K562 (cell line): ENCODE data around the gene TVP23B. TPM values are rescaled to one million over a fixed set of nuclear protein-coding genes. Genes with fewer than 3 reads are reported as not detected.
A peak's percentile ranks its signal among the peaks of the same experiment; 100 is the strongest.
"Not testable (repeated sequence)": the region's sequence is repeated elsewhere in the genome, so short reads cannot be mapped to it uniquely, and the experiment has no call there.

Source experiments
- ATAC-seq: fragments of 200-7000 bp; cut with Tn5 transposase; 3 replicates; pipeline ENCODE4 v1.9.1; 2020; ENCODE audit warnings: moderate library complexity
- Bru-seq: library from RNA; stranded (reverse); fragments of 400-500 nt; gene quantifications from one replicate; lab custom pipeline; 2021; lab: Mats Ljungman, UMichigan
- BruChase-seq, 2 experiments: library from RNA; stranded (reverse); fragments of 400-500 nt; gene quantifications; one replicate each; lab custom pipeline; 2021; lab: Mats Ljungman, UMichigan
- BruUV-seq: library from RNA; stranded (reverse); fragments of 400-500 nt; replicated peaks from 2 replicates; lab custom pipeline; 2021; lab: Mats Ljungman, UMichigan
- CTCF ChIA-PET: fragments of 300-600 bp; formaldehyde crosslinking; extraction: SDS; loops from one replicate; lab custom pipeline; 2021; ENCODE audit warnings: low intra/inter-chr PET ratio; lab: Yijun Ruan, JAX
- POLR2A ChIA-PET: fragments of 300-600, 350-650 bp; sonication (Branson Sonifier 250); formaldehyde crosslinking; extraction: SDS; loops from one replicate; lab custom pipeline; 2021; ENCODE audit warnings: antibody characterized with exemption, inconsistent platforms; lab: Yijun Ruan, JAX
- DNase-seq, 4 experiments: peaks; one replicate each; pipeline versions ENCODE4 v3.0.0 to v3.0.0-alpha.2; 2011 to 2018; ENCODE audit warnings: low spot score in 3 of 4, mixed read lengths in 3 of 4; ENCODE audit errors: extremely low read depth in 1 of 4
- FAIRE-seq: peaks from 2 replicates; lab custom pipeline; 2011; peaks lifted over from hg19 to GRCh38; lab: Jason Lieb, UNC
- H2AFZ ChIP-seq: 2 replicates; pipeline ENCODE4 v1.6.0; 2011; ENCODE audit warnings: low read depth, low read length, control low read depth, inconsistent platforms
- H3K27ac ChIP-seq: fragments of 200-600 bp; 3 replicates; pipeline ENCODE4 v1.8.0; 2011; ENCODE audit warnings: low read depth, mild to moderate bottlenecking, control low read depth, inconsistent platforms, low read length, moderate library complexity, mixed read lengths; ENCODE audit errors: extremely low read depth
- H3K27me3 ChIP-seq, 2 experiments: fragments of 300-600 bp in 1 of 2; 2 replicates in 1 of 2; 3 replicates in 1 of 2; pipeline versions ENCODE4 v1.6.0 to v1.8.0; 2011; ENCODE audit warnings: inconsistent platforms in 2 of 2, low read length in 2 of 2, mild to moderate bottlenecking in 1 of 2, mixed read lengths in 1 of 2, moderate library complexity in 1 of 2; ENCODE audit not compliant: control insufficient read depth in 2 of 2, insufficient read depth in 2 of 2
- H3K36me3 ChIP-seq: fragments of 300-600 bp; 3 replicates; pipeline ENCODE4 v1.8.0; 2011; ENCODE audit warnings: mild to moderate bottlenecking, low read length, inconsistent platforms; ENCODE audit not compliant: control insufficient read depth, insufficient read depth
- H3K4me1 ChIP-seq, 2 experiments: fragments of 200-600 bp in 1 of 2; replicated peaks in 1 of 2; 2 replicates in 1 of 2; 3 replicates in 1 of 2; pipeline versions ENCODE4 v1.5.1 to v1.8.0; 2011; ENCODE audit warnings: inconsistent platforms in 2 of 2, low read length in 2 of 2, mild to moderate bottlenecking in 1 of 2, mixed read lengths in 1 of 2, moderate library complexity in 1 of 2; ENCODE audit not compliant: control insufficient read depth in 2 of 2, insufficient read depth in 2 of 2
- H3K4me2 ChIP-seq: 2 replicates; pipeline ENCODE4 v1.6.1; 2011; ENCODE audit warnings: low read length, control low read depth, inconsistent platforms, mixed read lengths; ENCODE audit not compliant: insufficient read depth
- H3K4me3 ChIP-seq: fragments of 200-600 bp; sonication (generic), shearing (Covaris generic); 2 replicates; pipeline ENCODE4 v1.5.1; 2016; ENCODE audit warnings: control low read depth, inconsistent platforms
- H3K79me2 ChIP-seq: fragments of 200-600 bp; 3 replicates; pipeline ENCODE4 v1.8.0; 2011; ENCODE audit warnings: low read length, inconsistent platforms; ENCODE audit not compliant: control insufficient read depth, insufficient read depth
- H3K9ac ChIP-seq, 2 experiments: 2 replicates each; pipeline versions ENCODE4 v1.6.0 to v1.6.1; 2011; ENCODE audit warnings: low read depth in 2 of 2, low read length in 2 of 2, control low read depth in 1 of 2, inconsistent platforms in 1 of 2, mild to moderate bottlenecking in 1 of 2, mixed read lengths in 1 of 2; ENCODE audit not compliant: insufficient read depth in 1 of 2
- H3K9me1 ChIP-seq: one replicate; pipeline ENCODE4 v1.6.0; 2011; ENCODE audit warnings: inconsistent platforms, mild to moderate bottlenecking, low read length, moderate library complexity; ENCODE audit not compliant: control insufficient read depth, insufficient read depth
- H3K9me3 ChIP-seq: replicated peaks from 2 replicates; pipeline ENCODE4 v1.5.1; 2011; ENCODE audit warnings: low read depth, low read length, inconsistent platforms; ENCODE audit not compliant: control insufficient read depth, insufficient read depth
- H4K20me1 ChIP-seq: replicated peaks from 2 replicates; pipeline ENCODE4 v1.6.1; 2011; ENCODE audit warnings: low read length, inconsistent platforms, mixed read lengths; ENCODE audit not compliant: control insufficient read depth, insufficient read depth
- POLR2AphosphoS5 ChIP-seq: IDR thresholded peaks from 2 replicates; pipeline ENCODE4 v1.6.1; 2011; ENCODE audit warnings: mild to moderate bottlenecking, low read depth, low read length, moderate library complexity; ENCODE audit not compliant: control insufficient read depth, insufficient read depth
- WGBS: fragments of 100-300 bp; shearing (Covaris generic); methylation state at CpG from one replicate; pipeline ENCODE4 v1.1.6; 2016; ENCODE audit warnings: low coverage, mixed read lengths; ENCODE audit not compliant: insufficient coverage; ENCODE audit errors: missing lambda C conversion rate; 5-methylcytosine and 5-hydroxymethylcytosine counted together
- in situ Hi-C: fragments of 300-500 bp; cut with MboI; formaldehyde crosslinking; loops from 4 replicates; pipeline ENCODE4 v1.15.0; 2018; ENCODE audit warnings: inconsistent platforms, mixed read lengths
- intact Hi-C: fragments of 100-400 bp; cut with micrococcal nuclease; formaldehyde crosslinking; loops from 2 replicates; pipeline ENCODE4 v1.14.2; 2022
- long read RNA-seq, 3 experiments: library from polyadenylated mRNA in 2 of 3; library from RNA in 1 of 3; unstranded in 2 of 3; stranded (forward) in 1 of 3; transcript quantifications; one replicate each; pipeline ENCODE4 v2.0.0, GENCODE V29; 2019 to 2022
- polyA minus RNA-seq, 3 experiments: library from RNA; depleted of rRNA, polyadenylated mRNA; stranded (reverse); fragments of >200 nt; gene quantifications; 2 replicates each; pipeline ENCODE4 v1.2.3, GENCODE V29; 2011
- polyA plus RNA-seq, 8 experiments: library from polyadenylated mRNA; depleted of rRNA in 4 of 8; stranded (reverse) in 5 of 8; unstranded in 3 of 8; fragments of >200 nt; fragmentation: Nextera tagmentation in 2 of 8; fragmentation: Illumina TruSeq in 1 of 8; extraction: Ambion mirVana in 2 of 8; extraction: Trizol in 1 of 8; gene quantifications; 2 replicates each; pipeline versions ENCODE4 v1.2.1 to v1.2.3, GENCODE V29; 2011 to 2014; ENCODE audit warnings: inconsistent platforms in 1 of 8, missing spikeins in 1 of 8
- total RNA-seq, 7 experiments: library from RNA; depleted of rRNA in 6 of 7; stranded (reverse); fragments of >200 nt in 6 of 7; fragmentation: Illumina TruSeq in 2 of 7; extraction: Trizol in 2 of 7; gene quantifications; 2 replicates each; pipeline versions ENCODE4 v1.2.1 to v1.2.3, GENCODE V29; 2011 to 2021; ENCODE audit warnings: low replicate concordance in 1 of 7
- TF ChIP-seq, protein P1 (sequence below): fragments of 450-650 bp; IDR thresholded peaks from 2 replicates; pipeline ENCODE4 v1.6.1; 2014; ENCODE audit warnings: low read depth, mild to moderate bottlenecking, moderate library complexity, borderline replicate concordance
- TF ChIP-seq, protein P2 (sequence below), 2 experiments: fragments of 450-650 bp in 1 of 2; sonication (generic) in 1 of 2; formaldehyde crosslinking in 1 of 2; IDR thresholded peaks; 2 replicates each; pipeline versions ENCODE4 v1.7.1 to v1.9.0; 2016 to 2022; ENCODE audit warnings: inconsistent platforms in 1 of 2, mild to moderate bottlenecking in 1 of 2, missing genetic modification reagents in 1 of 2

The TVP23B gene
- total RNA-seq (2011; cell fraction: chromatin; rRNA removed; ENCODE audit: low replicate concordance), result 25.6 and 75.8 TPM in 2 replicates
- total RNA-seq (2011; cell fraction: nucleolus; rRNA removed), result 13.7 and 16.3 TPM in 2 replicates
- 48.4 and 58.1 TPM in 2 replicates for total RNA-seq (2011; cell fraction: nucleoplasm; rRNA removed)
- 10.0 and 12.9 TPM in 2 replicates for total RNA-seq (2014; rRNA removed)
- total RNA-seq (2014; rRNA removed; fragmentation: Illumina TruSeq; extraction: Trizol), result 25.0 and 28.9 TPM in 2 replicates
- 13.0 and 15.8 TPM in 2 replicates for total RNA-seq (2015; rRNA removed; fragmentation: Illumina TruSeq; extraction: Trizol)
- 10.4 and 14.6 TPM in 2 replicates for total RNA-seq (2021)
- polyA plus RNA-seq (2011; rRNA removed), result 17.4 and 21.1 TPM in 2 replicates
- polyA plus RNA-seq (2011; cell fraction: cytosol; rRNA removed), result 2.0 and 7.7 TPM in 2 replicates
- polyA plus RNA-seq (2011; cell fraction: nucleus; rRNA removed), result 4.0 and 7.2 TPM in 2 replicates
- 10.1 and 11.8 TPM in 2 replicates for polyA plus RNA-seq (2012)
- 11.0 and 12.8 TPM in 2 replicates for polyA plus RNA-seq (2014; fragmentation: Illumina TruSeq; extraction: Trizol)
- 10 to 100 TPM; 43.0 to 52.8 TPM for polyA plus RNA-seq (2014; fragmentation: Nextera tagmentation; extraction: Ambion mirVana)
- 13.2 and 14.1 TPM in 2 replicates for polyA plus RNA-seq (2014; rRNA removed)
- polyA minus RNA-seq (2011; rRNA and poly(A)+ RNA removed), result 40.4 and 53.0 TPM in 2 replicates
- polyA minus RNA-seq (2011; cell fraction: cytosol; rRNA and poly(A)+ RNA removed), result 13.1 and 13.6 TPM in 2 replicates
- polyA minus RNA-seq (2011; cell fraction: nucleus; rRNA and poly(A)+ RNA removed), result 9.8 and 22.5 TPM in 2 replicates
- Bru-seq, nascent RNA, result percentile 83 among the genes with signal in this experiment
- percentile 78 among the genes with signal in this experiment for BruChase-seq, experiment 1, labeled RNA remaining after a 2-hour chase
- percentile 74 among the genes with signal in this experiment for BruChase-seq, experiment 2, labeled RNA remaining after a 6-hour chase
- long read RNA-seq, experiment 1, transcript TVP23B-201 (7 exons, 2,064 nt), result major isoform, 37 of 55 reads
- long read RNA-seq, experiment 1, partial matches to known transcripts, result 9 of 55 reads
- long read RNA-seq, experiment 1, other reads (novel, unspliced or antisense), result 5 of 55 reads
- long read RNA-seq, experiment 2, partial matches to known transcripts, result 2 of 12 reads
- long read RNA-seq, experiment 2, other reads (novel, unspliced or antisense), result 6 of 12 reads
- long read RNA-seq, experiment 3, transcript TVP23B-201 (7 exons, 2,064 nt), result major isoform, 24 of 29 reads
- long read RNA-seq, experiment 3, partial matches to known transcripts, result 4 of 29 reads
- long read RNA-seq, experiment 3, other reads (novel, unspliced or antisense), result 0 of 29 reads

DNA sequence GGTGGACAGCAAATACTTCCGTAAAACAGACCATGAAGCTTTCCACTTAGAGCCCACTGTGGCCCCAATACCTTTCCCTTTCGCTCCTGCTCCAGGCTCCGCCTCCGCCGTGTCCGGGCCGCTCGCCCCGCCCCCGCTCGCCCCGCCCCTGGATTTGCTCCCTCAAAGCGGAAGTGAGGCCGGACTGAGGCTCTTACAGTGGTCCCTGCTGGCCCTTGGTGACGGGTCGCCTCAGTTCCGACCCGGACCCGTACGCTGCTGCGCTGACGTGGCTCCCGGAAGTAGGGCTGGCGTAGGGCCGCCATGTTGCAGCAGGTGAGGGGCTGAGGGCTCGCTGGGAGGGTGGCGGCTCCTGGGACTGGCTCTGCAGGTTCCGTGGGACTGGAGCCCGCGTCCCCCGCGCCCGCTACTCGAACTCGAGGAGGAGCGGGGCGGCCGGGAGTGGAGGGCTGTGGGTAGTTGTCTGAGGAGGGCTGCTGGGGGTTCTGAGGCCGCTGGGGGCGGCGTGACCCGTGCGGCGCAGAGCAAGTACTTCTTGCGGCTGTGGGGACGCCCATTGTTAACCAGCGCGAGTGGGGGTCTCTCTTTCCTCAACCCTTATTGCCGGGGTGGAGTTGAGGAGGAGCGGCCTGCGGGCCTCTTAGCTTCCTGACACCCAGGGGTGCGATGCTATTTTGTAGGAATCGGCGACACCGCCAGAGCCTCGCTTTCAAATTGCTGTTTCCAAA lies at the start of gene TVP23B:
TVP23B (plus strand) TSS at position 193 of the 728 bp plus-strand sequence; CDS start at position 304, 111 bp downstream.
- in situ Hi-C loops, result not testable (repeated sequence)
- peak; percentile 100 for ATAC-seq
- TF ChIP-seq, protein P1, sequence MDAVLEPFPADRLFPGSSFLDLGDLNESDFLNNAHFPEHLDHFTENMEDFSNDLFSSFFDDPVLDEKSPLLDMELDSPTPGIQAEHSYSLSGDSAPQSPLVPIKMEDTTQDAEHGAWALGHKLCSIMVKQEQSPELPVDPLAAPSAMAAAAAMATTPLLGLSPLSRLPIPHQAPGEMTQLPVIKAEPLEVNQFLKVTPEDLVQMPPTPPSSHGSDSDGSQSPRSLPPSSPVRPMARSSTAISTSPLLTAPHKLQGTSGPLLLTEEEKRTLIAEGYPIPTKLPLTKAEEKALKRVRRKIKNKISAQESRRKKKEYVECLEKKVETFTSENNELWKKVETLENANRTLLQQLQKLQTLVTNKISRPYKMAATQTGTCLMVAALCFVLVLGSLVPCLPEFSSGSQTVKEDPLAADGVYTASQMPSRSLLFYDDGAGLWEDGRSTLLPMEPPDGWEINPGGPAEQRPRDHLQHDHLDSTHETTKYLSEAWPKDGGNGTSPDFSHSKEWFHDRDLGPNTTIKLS, result peak; percentile 98
- TF ChIP-seq, protein P2, sequence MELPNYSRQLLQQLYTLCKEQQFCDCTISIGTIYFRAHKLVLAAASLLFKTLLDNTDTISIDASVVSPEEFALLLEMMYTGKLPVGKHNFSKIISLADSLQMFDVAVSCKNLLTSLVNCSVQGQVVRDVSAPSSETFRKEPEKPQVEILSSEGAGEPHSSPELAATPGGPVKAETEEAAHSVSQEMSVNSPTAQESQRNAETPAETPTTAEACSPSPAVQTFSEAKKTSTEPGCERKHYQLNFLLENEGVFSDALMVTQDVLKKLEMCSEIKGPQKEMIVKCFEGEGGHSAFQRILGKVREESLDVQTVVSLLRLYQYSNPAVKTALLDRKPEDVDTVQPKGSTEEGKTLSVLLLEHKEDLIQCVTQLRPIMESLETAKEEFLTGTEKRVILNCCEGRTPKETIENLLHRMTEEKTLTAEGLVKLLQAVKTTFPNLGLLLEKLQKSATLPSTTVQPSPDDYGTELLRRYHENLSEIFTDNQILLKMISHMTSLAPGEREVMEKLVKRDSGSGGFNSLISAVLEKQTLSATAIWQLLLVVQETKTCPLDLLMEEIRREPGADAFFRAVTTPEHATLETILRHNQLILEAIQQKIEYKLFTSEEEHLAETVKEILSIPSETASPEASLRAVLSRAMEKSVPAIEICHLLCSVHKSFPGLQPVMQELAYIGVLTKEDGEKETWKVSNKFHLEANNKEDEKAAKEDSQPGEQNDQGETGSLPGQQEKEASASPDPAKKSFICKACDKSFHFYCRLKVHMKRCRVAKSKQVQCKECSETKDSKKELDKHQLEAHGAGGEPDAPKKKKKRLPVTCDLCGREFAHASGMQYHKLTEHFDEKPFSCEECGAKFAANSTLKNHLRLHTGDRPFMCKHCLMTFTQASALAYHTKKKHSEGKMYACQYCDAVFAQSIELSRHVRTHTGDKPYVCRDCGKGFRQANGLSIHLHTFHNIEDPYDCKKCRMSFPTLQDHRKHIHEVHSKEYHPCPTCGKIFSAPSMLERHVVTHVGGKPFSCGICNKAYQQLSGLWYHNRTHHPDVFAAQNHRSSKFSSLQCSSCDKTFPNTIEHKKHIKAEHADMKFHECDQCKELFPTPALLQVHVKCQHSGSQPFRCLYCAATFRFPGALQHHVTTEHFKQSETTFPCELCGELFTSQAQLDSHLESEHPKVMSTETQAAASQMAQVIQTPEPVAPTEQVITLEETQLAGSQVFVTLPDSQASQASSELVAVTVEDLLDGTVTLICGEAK (IDR thresholded peaks at IDR 0.05), result peak; percentile 92
- TF ChIP-seq, protein P2 (CRISPR knock-in tag; IDR thresholded peaks at IDR 0.05), result not testable (repeated sequence)
- TF ChIP-seq POLR2AphosphoS5, result peak; percentile 30; the same call in 1 of the 2 replicates

More for the DNA sequence above, at the start of gene TVP23B:
- BruUV-seq, result TSS peak; percentile 66
- no CpG with 5 or more reads among the region's 56 CpGs for WGBS
- H3K4me1 ChIP-seq, H3K36me3 ChIP-seq, intact Hi-C loops, H3K79me2 ChIP-seq, POLR2A ChIA-PET, H3K9me3 ChIP-seq, H2AFZ ChIP-seq, H4K20me1 ChIP-seq, H3K9me1 ChIP-seq, H3K27me3 ChIP-seq, CTCF ChIA-PET: not testable (repeated sequence)
- FAIRE-seq, result peak; percentile 81
- peak within 1 kb of the TSS; percentile 32 for H3K4me2 ChIP-seq
- DNase-seq, result peak; percentile 56 to 94 (median 64)
- H3K4me3 ChIP-seq, result peak within 1 kb of the TSS; percentile 56
- peak within 1 kb of the TSS; percentile 73 to 83 for H3K9ac ChIP-seq
- 0 out of 3 replicates have a peak within 1 kb of the TSS, but pooled peaks have one; percentile 62 for H3K27ac ChIP-seq
